Loucy (cell line): ENCODE data around the gene MSANTD3.

ENCODE experiments used
- H2AFZ ChIP-seq: fragments of 200-600 bp; sonication (generic); 2 replicates; pipeline ENCODE4 v1.6.0; 2016; ENCODE audit warnings: antibody characterized with exemption, mild to moderate bottlenecking, low read length, moderate library complexity
- H3F3A ChIP-seq: fragments of 200-600 bp; 2 replicates; pipeline ENCODE4 v1.6.0; 2016; ENCODE audit warnings: antibody characterized with exemption, low read depth, mild to moderate bottlenecking
- H3K27me3 ChIP-seq: fragments of 200-600 bp; sonication (generic); 2 replicates; pipeline ENCODE4 v1.6.1; 2014; ENCODE audit warnings: low read length, mild to moderate bottlenecking; ENCODE audit not compliant: insufficient read depth, poor library complexity, severe bottlenecking
- H3K36me3 ChIP-seq: fragments of 200-600 bp; sonication (generic); 2 replicates; pipeline ENCODE4 v1.6.1; 2016; ENCODE audit warnings: low read length; ENCODE audit not compliant: insufficient read depth
- H3K4me1 ChIP-seq: fragments of 200-600 bp; sonication (generic); 2 replicates; pipeline ENCODE4 v1.5.1; 2014; ENCODE audit warnings: low read length, mild to moderate bottlenecking; ENCODE audit not compliant: insufficient read depth, poor library complexity, severe bottlenecking
- H3K4me2 ChIP-seq: fragments of 200-600 bp; sonication (generic); 2 replicates; pipeline ENCODE4 v1.6.0; 2014; ENCODE audit warnings: antibody characterized with exemption, low read length, low read depth, mild to moderate bottlenecking; ENCODE audit not compliant: poor library complexity, severe bottlenecking
- H3K4me3 ChIP-seq: fragments of 200-600 bp; sonication (generic); 2 replicates; pipeline ENCODE4 v1.5.1; 2014; ENCODE audit warnings: low read length, mild to moderate bottlenecking, mixed read lengths; ENCODE audit not compliant: poor library complexity, severe bottlenecking
- H3K79me2 ChIP-seq: fragments of 200-600 bp; sonication (generic); 2 replicates; pipeline ENCODE4 v1.6.1; 2014; ENCODE audit warnings: low read length; ENCODE audit not compliant: insufficient read depth
- H3K9ac ChIP-seq: fragments of 200-600 bp; sonication (generic); 2 replicates; pipeline ENCODE4 v1.6.0; 2014; ENCODE audit warnings: mild to moderate bottlenecking, low read depth, low read length, moderate library complexity; ENCODE audit not compliant: poor library complexity, severe bottlenecking
- H3K9me2 ChIP-seq: fragments of 200-600 bp; sonication (generic); replicated peaks from 2 replicates; pipeline ENCODE4 v1.6.1; 2016; ENCODE audit warnings: low read depth, low read length, mixed read lengths
- H3K9me3 ChIP-seq: fragments of 200-600 bp; sonication (generic); 2 replicates; pipeline ENCODE4 v1.6.1; 2014; ENCODE audit warnings: mild to moderate bottlenecking, antibody characterized with exemption, low read length, low read depth; ENCODE audit not compliant: insufficient read depth
- H4K20me1 ChIP-seq: fragments of 200-600 bp; sonication (generic); 2 replicates; pipeline ENCODE4 v1.6.0; 2014; ENCODE audit warnings: antibody characterized with exemption, low read length, mild to moderate bottlenecking; ENCODE audit not compliant: insufficient read depth, poor library complexity, severe bottlenecking
- CTCF ChIP-seq: fragments of 200-600 bp; sonication (generic); conservative IDR thresholded peaks from 2 replicates; pipeline ENCODE4 v1.5.1; 2014; ENCODE audit warnings: mild to moderate bottlenecking, antibody characterized with exemption, low read length
- EZH2phosphoT487 ChIP-seq: fragments of 200-600 bp; IDR thresholded peaks from 2 replicates; pipeline ENCODE4 v1.6.1; 2018; ENCODE audit warnings: antibody characterized with exemption, mild to moderate bottlenecking, moderate library complexity, borderline replicate concordance

Gene MSANTD3

GRCh38 chr9:100492952-100493351 is 66.0 kb downstream of the MSANTD3 start:
- Histone ChIP-seq H3K27me3 (no peaks in the 10 kb centered on the region), H2AFZ (no peak overlapping the region; the same call in 1 of the 2 replicates), H4K20me1 (no peaks in the 10 kb centered on the region), H3K4me2 (peak overlapping the region; percentile 25), H3K4me3 (no peak overlapping the region), H3K9me3 (no peaks in the 10 kb centered on the region), H3K9ac (no peak overlapping the region), H3K36me3 (no peaks in the 10 kb centered on the region), H3K4me1 (peaks cover 13% of the 10 kb centered on the region), H3K9me2 (no peaks in the 10 kb centered on the region), H3F3A (no peaks in the 10 kb centered on the region), H3K79me2 (no peaks in the 10 kb centered on the region; the same call in 1 of the 2 replicates)
- TF ChIP-seq CTCF (peak; percentile 40), EZH2phosphoT487 (no peak)

GRCh38 chr9:100498592-100498991 is 71.6 kb downstream of the MSANTD3 start:
- no peaks in the 10 kb centered on the region; the same call in 1 of the 2 replicates for H3K79me2 ChIP-seq

GRCh38 chr9:100499460-100499859 is 72.5 kb downstream of the MSANTD3 start:
- Histone ChIP-seq H3K27me3 (no peaks in the 10 kb centered on the region), H4K20me1 (no peaks in the 10 kb centered on the region), H3K4me3 (no peak overlapping the region), H3K79me2 (no peaks in the 10 kb centered on the region), H2AFZ (no peak overlapping the region), H3K9me3 (no peaks in the 10 kb centered on the region), H3F3A (no peaks in the 10 kb centered on the region), H3K4me2 (no peak overlapping the region), H3K36me3 (0 out of 2 replicates have a peak, but pooled peaks cover 4% of the 10 kb centered on the region), H3K9me2 (no peaks in the 10 kb centered on the region), H3K9ac (no peak overlapping the region), H3K4me1 (no peaks in the 10 kb centered on the region)
- TF ChIP-seq CTCF (no peak), EZH2phosphoT487 (no peak)

More at GRCh38 chr9:100498592-100498991, 71.6 kb downstream of the MSANTD3 start:
- Histone ChIP-seq H4K20me1 (no peaks in the 10 kb centered on the region), H3K4me3 (no peak overlapping the region), H3K27me3 (no peaks in the 10 kb centered on the region), H3K9me3 (no peaks in the 10 kb centered on the region), H3F3A (no peaks in the 10 kb centered on the region), H3K4me2 (no peak overlapping the region), H2AFZ (no peak overlapping the region), H3K9ac (no peak overlapping the region), H3K9me2 (no peaks in the 10 kb centered on the region), H3K4me1 (no peaks in the 10 kb centered on the region), H3K36me3 (0 out of 2 replicates have a peak, but pooled peaks cover 4% of the 10 kb centered on the region)
- TF ChIP-seq EZH2phosphoT487 (no peak), CTCF (no peak)
